ENCODE measurements around the gene C1orf226. TPM values are rescaled to one million over a fixed set of nuclear protein-coding genes. Genes with fewer than 3 reads are reported as not detected.

The C1orf226 gene
- total and polyA plus RNA-seq, 2 of the 8 experiments (the other 6 are each of a cell fraction or from before 2014, with no cell fraction given), result 8.2 to 18.8 TPM

GRCh38 chr1:162430583-162430982, 49.1 kb downstream of the C1orf226 start:
- Histone ChIP-seq H4K20me1 (replicated peaks in 1 of 2; ENCODE audit: control insufficient read depth in 1 of 2, insufficient read depth in 2 of 2, low read length in 2 of 2) (no peaks in the 10 kb centered on the region), H3K79me1 (ENCODE audit: low read depth, low read length) (no peaks in the 10 kb centered on the region), H4K91ac (replicated peaks; ENCODE audit: insufficient read length, low read length) (no peak overlapping the region), H2BK15ac (ENCODE audit: low read length) (no peak overlapping the region), H3K27me3 (replicated peaks in 1 of 4; ENCODE audit: control insufficient read depth in 3 of 4, extremely low read depth in 1 of 4, insufficient read depth in 3 of 4, low read length in 3 of 4) (no peaks in the 10 kb centered on the region), H3K4me2 (ENCODE audit: insufficient read depth in 1 of 2, low read depth in 2 of 2, low read length in 2 of 2) (no peak overlapping the region), H3K4me3 (ENCODE audit: extremely low read depth in 1 of 4, insufficient read depth in 2 of 4, low read depth in 3 of 4, low read length in 4 of 4) (no peak overlapping the region), H2BK12ac (ENCODE audit: low read depth, low read length) (no peak overlapping the region), H3K9me3 (ENCODE audit: insufficient read depth in 2 of 2, low read depth in 1 of 2, low read length in 1 of 2) (no peaks in the 10 kb centered on the region), H2AFZ (ENCODE audit: low read length) (no peak overlapping the region), H3K4me1 (replicated peaks in 1 of 4; ENCODE audit: control insufficient read depth in 3 of 4, insufficient read depth in 4 of 4, low read length in 3 of 4) (no peaks in the 10 kb centered on the region), H3K9ac (replicated peaks in 1 of 4; ENCODE audit: extremely low read depth in 1 of 4, low read depth in 3 of 4, low read length in 3 of 4) (no peak overlapping the region), H2BK20ac (ENCODE audit: low read length) (no peak overlapping the region), H3K18ac (ENCODE audit: extremely low read depth, low read length) (no peak overlapping the region), H4K8ac (ENCODE audit: extremely low read depth, insufficient read depth, low read length) (no peak overlapping the region), H3K56ac (replicated peaks; ENCODE audit: insufficient read length, low read depth, low read length) (no peak overlapping the region), H3K36me3 (ENCODE audit: control insufficient read depth in 2 of 4, insufficient read depth in 4 of 4, low read length in 3 of 4) (no peaks in the 10 kb centered on the region), H3K4ac (replicated peaks; ENCODE audit: insufficient read length, low read depth, low read length) (no peak overlapping the region), H3K14ac (ENCODE audit: insufficient read length) (no peak overlapping the region), H3K79me2 (ENCODE audit: control insufficient read depth in 1 of 2, insufficient read depth in 2 of 2, low read length in 2 of 2) (no peaks in the 10 kb centered on the region), H2BK5ac (ENCODE audit: low read depth, low read length) (no peak overlapping the region), H3K23ac (ENCODE audit: insufficient read length) (no peak overlapping the region), H3K23me2 (ENCODE audit: low read depth, low read length) (no peaks in the 10 kb centered on the region), H2BK120ac (replicated peaks; ENCODE audit: low read depth, low read length) (no peak overlapping the region), H3K27ac (ENCODE audit: low read depth, low read length) (no peak overlapping the region), H2AK5ac (ENCODE audit: low read depth, low read length) (no peak overlapping the region), H4K5ac (ENCODE audit: insufficient read length, low read depth, low read length) (no peak overlapping the region)
- no peak for DNase-seq (ENCODE audit: low read depth in 1 of 2, low spot score in 2 of 2)
- FAIRE-seq, result no peak
- ChIA-PET POLR2A (ENCODE audit: partially characterized antibody) (no interaction called here), CTCF (ENCODE audit: partially characterized antibody) (interaction anchor here (0.6 to 1.0 kb wide), 2 partner anchors 74 to 367 kb away, joined by 4 read pairs; no protein-coding TSS in a partner anchor)
- 87% methylated on average over 4 of the region's 4 CpGs; no CpG with 5 or more reads in 1 of the 2 experiments for WGBS, 2 experiments (ENCODE audit: extremely low coverage in 1 of 2, insufficient coverage in 1 of 2, insufficient read length in 1 of 2, insufficient replicate concordance in 2 of 2, low coverage in 1 of 2, low lambda C conversion rate in 2 of 2, missing lambda C conversion rate in 1 of 2)
- TF ChIP-seq SP4 (IDR thresholded peaks at IDR 0.05; ENCODE audit: low read length), result no peak
- no peak for TF ChIP-seq KDM4A (IDR thresholded peaks at IDR 0.05; ENCODE audit: low read depth, low read length, severe bottlenecking)
- TF ChIP-seq EGR1 (IDR thresholded peaks at IDR 0.05; ENCODE audit: borderline replicate concordance, low read depth, low read length), result no peak
- TF ChIP-seq SAP30 (IDR thresholded peaks at IDR 0.05; ENCODE audit: insufficient read depth, insufficient replicate concordance, low read length), result no peak
- TF ChIP-seq SIX5 (IDR thresholded peaks at IDR 0.05; ENCODE audit: low read depth, low read length), result no peak
- no peak for TF ChIP-seq HDAC2 (IDR thresholded peaks at IDR 0.05; ENCODE audit: borderline replicate concordance in 1 of 2, low read depth in 2 of 2, low read length in 2 of 2)
- no peak for TF ChIP-seq USF2 (IDR thresholded peaks at IDR 0.05; ENCODE audit: low read length)
- TF ChIP-seq PHF8 (conservative IDR thresholded peaks at IDR 0.05; ENCODE audit: low read depth, low read length), result no peak
- TF ChIP-seq TEAD4 (IDR thresholded peaks at IDR 0.05; ENCODE audit: low read depth, low read length), result no peak
- TF ChIP-seq POLR2A (IDR thresholded peaks at IDR 0.05; ENCODE audit: control extremely low read depth in 1 of 2, low read depth in 2 of 2, low read length in 2 of 2), result no peak
- no peak for TF ChIP-seq NANOG (IDR thresholded peaks at IDR 0.05; ENCODE audit: insufficient read depth, low read depth, low read length, poor library complexity, severe bottlenecking)
- TF ChIP-seq CHD1 (IDR thresholded peaks at IDR 0.05; ENCODE audit: low read depth, low read length), result no peak
- TF ChIP-seq CHD2 (IDR thresholded peaks at IDR 0.05; ENCODE audit: low read length), result no peak

Data from H1 (cell line).